IPS-11a (cell line): ENCODE data around the gene GALNT6.
"Not testable (repeated sequence)": the region's sequence is repeated elsewhere in the genome, so short reads cannot be mapped to it uniquely, and the experiment has no call there.

Experiments used
- H3K4me3 ChIP-seq: one replicate; pipeline ENCODE4 v1.5.1; 2013; ENCODE audit warnings: low read depth, low read length, control low read depth

The GALNT6 gene

GRCh38 chr12:51324953-51325352 is 66.3 kb downstream of the GALNT6 start:
- H3K4me3 ChIP-seq = no peak overlapping the region

DNA sequence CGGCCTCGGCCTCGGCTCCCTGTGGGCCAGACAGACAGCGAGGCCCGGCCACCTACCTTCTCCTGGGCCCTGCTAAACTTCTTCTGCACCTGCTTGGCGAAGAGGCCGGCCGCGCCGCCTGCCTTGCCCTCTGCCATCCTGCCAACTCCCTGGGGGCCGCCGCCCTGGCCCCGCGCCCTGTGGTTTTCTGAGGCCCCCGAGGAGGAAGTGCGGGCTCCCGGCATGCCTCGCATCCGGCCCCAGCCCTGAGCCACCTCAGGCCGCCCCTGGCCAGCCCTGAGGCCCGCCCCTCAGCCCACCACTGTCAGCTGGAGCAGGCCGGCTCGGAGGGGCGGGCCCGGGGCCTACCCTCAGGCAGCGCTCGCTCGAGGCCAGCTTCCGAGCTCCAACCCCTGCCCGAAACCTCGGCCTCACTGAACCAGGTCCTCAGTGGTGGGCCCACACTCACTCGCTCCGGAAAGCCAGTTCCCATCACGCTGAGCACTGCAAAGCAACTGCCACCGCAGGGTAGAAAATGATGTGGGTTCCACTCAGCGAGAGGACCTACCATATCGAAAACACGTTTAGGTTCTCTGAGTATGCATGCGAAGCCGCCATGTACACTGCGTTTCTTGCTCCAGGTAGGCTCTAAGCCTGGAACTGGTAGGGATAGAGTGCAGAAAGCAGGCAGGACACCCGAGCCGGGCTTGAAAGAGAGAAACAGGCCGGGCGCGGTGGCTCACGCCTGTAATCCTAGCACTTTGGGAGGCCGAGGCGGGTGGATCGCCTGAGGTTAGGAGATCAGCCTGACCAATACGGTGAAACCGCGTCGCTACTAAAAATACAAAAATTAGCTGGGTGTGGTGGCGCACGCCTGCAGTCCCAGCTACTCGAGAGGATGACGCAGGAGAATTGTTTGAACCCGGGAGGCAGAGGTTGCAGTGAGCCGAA is 67.0 kb downstream of the GALNT6 start, which contains the start of gene BIN2:
BIN2 (minus strand) TSS at position 209 of the 930 bp plus-strand sequence; CDS start at position 137, 72 bp downstream.
- no peak within 1 kb of the TSS for H3K4me3 ChIP-seq

DNA sequence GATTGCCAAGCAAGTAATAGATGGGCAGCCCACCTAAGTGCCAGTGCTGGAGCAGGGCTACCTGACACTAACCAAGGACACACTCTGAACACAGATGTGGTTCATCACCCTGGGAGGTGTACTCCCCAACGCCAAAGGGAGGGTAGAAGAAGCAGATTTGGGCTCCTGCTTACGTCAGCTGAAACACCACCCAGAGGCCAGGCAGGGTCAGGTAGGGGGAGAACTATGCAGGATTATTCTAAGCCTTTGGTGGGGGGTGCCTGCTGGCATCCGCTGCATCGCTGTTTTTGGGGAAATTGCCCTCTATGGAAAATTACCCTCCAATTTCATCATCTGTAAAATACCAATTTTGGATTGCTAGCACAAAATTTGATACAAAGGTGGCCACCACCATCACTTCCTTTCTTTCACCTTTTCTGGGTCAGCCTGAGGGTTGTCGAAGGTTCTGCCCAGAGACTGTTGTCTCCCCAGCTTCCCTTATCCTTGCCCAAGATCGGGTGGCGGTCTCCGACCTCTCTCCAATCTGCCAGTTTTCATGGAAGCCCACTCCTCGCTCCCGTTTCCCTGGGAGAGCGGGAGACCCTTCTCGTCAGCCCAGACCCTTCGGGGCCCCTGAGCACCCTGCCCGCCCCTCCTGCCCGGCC is 67.8 kb downstream of the GALNT6 start:
- no peak overlapping the region for H3K4me3 ChIP-seq

DNA sequence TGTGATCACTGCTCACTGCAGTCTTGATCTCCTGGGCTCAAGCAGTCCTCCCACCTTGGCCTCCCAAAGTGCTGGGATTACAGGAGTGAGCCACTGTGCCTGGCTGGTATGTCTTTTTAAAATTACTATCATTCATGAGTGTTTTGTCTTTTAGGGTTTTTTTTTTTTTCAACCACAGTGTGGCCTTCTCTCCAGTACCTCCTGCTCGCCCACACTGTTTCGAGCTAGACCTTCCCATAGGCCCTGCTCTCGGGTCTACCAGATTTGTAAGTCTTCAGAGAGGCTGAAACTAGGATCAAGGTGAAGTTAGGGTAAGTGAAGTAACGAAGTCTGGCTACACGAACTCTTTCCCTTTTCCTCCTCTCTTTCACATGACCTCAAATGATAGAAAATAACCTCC is 68.8 kb downstream of the GALNT6 start:
- H3K4me3 ChIP-seq = no peak overlapping the region

DNA sequence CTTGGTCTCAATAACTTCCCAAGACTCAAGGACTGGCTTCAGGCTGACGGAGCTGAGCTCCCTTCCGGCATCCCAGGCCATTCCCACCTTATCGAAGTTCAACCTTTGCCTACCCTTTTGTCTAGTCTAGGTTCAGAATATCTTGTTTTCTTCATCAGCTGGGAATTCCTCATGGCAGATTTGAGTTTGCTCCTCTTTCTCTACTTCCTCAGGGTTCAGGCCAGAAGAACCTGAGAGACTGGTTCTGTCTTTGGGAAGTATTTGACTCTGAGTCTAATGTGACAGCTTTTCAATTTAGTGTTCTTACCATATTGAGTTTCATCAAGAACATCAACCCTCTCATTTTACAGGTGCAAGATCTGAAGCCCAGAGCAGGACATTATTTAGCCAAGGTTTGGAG is 69.3 kb downstream of the GALNT6 start:
- no peak overlapping the region for H3K4me3 ChIP-seq

GRCh38 chr12:51320695-51321320 is 70.4 kb downstream of the GALNT6 start:
- no peak overlapping the region for H3K4me3 ChIP-seq

DNA sequence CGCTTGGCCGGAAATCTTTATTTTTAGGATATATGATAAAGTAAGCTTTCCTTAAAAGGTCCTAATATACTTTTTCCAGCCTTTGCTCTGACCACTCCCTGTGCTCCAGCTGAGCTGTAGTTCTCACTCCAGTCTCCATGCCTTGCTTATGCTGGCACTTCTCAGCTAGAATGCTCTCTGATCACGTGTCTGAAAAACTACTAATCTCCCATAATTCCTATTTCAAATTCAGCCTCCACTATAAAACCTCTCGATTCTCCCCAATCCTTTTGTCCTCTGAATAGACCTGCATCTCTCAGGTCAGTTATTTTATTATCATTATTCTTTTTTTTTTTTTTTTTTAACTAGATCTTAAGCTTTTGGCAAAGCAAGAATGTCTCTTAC is 70.9 kb downstream of the GALNT6 start:
- H3K4me3 ChIP-seq = no peak overlapping the region

DNA sequence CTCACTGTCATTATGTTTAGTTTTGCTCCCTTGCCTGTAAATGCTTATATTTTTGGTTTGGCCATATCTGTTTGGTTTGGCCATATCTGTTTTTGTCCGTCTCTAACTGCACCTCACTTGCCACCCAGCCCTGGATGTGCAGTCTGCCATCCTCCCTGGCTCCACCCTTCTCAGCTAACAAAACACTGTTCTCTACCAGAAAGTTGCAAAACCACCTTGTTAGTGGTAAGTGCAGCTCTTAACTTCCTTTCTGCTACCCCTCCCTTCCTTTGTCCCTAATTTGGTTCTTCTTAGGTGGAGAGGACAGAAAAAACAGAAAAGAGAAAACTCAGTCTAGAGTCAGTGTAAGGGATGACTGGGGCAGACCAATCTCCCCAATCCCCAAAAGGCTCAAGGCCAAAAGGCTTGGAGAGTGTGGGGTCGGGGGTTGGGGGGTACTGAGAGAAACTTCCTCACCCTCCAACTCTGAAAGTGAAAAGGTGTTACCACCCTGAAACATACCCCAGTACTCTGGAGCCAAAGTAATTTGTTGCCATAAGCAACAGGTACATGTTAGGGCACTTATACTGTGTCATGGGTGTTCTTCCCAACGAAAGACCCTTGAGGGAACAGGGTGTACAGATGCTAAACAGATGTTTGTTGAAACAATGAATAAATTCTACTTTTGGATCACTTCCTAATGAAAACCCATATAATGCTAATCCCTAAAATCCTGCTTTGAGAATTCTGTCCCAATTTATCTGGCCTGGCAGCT is 72.2 kb downstream of the GALNT6 start:
- no peak overlapping the region for H3K4me3 ChIP-seq

DNA sequence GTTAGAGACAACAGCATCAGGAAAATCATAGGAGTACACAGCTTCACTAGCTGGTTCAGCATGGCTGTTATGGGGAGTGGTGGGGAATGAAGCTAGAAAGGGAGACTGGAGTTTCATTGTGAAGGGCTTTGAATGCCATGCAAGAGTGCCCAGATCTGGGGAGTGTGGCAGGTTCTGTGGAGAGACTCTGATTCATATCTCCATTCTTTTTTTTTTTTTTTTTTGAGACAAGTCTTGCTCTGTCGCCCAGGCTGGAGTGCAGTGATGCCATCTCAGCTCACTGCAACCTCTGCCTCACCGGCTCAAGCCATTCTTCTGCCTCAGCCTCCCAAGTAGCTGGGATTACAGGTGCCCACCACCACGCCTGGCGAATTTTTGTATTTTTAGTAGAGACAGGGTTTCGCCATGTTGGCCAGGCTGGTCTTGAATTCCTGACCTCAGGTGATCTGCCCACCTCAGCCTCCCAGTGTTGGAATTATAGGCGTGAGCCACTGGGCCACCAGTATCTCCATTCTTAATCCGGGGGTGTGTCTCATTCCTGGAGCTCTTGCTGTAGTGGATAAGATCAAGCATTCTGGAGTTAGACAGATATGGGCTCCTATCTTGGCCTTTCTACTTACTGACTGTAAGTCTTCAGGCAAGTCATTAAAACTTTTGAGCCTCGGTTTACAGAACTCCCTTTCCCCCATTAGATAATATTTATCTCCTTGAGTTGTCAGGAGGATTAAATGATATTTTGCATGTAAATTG is 73.0 kb downstream of the GALNT6 start:
- not testable (repeated sequence) for H3K4me3 ChIP-seq

GRCh38 chr12:51311389-51311788 is 79.8 kb downstream of the GALNT6 start:
- H3K4me3 ChIP-seq = no peak overlapping the region

DNA sequence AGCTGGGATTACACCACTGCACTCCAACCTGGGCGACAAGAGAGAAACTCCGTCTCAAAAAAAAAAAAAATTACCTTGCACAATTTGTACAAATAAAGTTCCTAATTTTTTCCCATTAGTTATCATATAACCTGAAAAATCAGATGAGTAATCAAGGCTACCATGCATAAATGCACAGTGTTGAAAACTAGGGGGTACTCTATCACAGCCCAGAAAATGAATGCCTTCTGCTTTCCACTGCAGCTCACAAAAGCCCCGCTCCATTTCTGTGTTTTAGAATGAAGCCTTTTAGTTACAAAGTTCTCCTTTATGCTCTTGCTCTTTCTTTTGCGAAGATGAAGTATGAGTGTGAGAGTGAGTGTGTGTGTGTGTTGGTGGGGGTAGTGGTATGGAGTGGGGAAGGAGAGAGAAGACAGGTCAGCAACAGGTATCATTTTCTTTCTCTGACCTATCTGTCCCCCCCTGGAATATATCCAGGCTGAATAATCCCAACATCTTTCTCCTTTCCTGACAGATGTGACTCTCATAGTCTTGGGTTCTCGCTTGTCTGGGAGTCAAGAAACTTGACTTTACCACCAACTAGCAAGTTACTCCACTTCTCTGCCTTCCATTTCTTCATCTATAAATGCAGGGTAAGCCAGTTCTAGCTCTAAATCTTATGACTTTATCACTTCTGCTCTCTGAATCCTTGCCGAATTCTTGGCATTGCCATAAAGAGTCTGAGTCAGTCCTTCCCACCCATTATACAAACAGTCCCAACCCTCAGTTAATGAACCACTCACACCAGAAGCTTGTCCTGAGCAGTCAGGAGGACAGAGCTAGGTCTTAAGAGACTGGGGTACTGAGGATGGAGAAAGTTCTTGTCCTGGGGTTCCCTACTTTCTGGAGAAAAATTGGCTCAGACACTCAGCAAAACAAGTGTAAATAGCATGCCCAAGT is 83.3 kb downstream of the GALNT6 start:
- H3K4me3 ChIP-seq = no peak overlapping the region

DNA sequence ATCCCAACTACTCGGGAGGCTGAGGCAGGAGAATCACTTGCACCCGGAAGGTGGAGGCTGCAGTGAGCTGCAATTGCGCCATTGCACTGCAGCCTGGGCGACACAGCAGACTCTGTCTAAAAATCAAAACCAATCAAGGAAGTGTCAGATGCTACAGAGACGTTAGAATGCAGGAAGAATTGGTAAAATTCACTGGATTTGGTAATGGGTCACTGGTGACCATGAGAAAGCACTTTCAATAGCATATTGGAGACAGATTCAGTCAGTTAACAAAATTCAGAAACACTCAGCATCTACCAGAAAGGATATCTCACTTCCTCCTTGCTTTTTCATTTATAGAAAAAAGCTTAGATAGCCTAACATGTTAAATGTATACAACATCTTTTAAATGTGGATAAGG is 84.7 kb downstream of the GALNT6 start:
- no peak overlapping the region for H3K4me3 ChIP-seq
